Hypothalamus (tissue), 51 donors: ENCODE measurements around the gene NAT8L.

Experiments
- DNase-seq, 51 donors: peaks; one replicate each; lab custom pipeline; 2025; lab: John Stamatoyannopoulos, UW

NAT8L gene

GRCh38 chr4:2062808-2063524 is 3.8 kb downstream of the NAT8L start:
- DNase-seq = no peak

- DNase-seq = no peak
Measured at GRCh38 chr4:2063557-2064275, 4.6 kb downstream of the NAT8L start.

- DNase-seq = no peak
Measured at GRCh38 chr4:2064276-2064991, 5.3 kb downstream of the NAT8L start.

- DNase-seq = no peak
Measured at GRCh38 chr4:2065106-2065930, 6.2 kb downstream of the NAT8L start.

GRCh38 chr4:2066011-2066551 is 7.0 kb downstream of the NAT8L start:
- no peak for DNase-seq

GRCh38 chr4:2066571-2067445 is 7.7 kb downstream of the NAT8L start:
- no peak for DNase-seq

- DNase-seq = peak in 5 of 51 donors; percentile 37 to 47 (median 43)
Measured at GRCh38 chr4:2067446-2068197, 8.5 kb downstream of the NAT8L start.

- DNase-seq = no peak
Measured at GRCh38 chr4:2068198-2068470, 9.0 kb downstream of the NAT8L start.

- no peak for DNase-seq
Measured at GRCh38 chr4:2068566-2068965, 9.4 kb downstream of the NAT8L start.

GRCh38 chr4:2069161-2069971 is 10.2 kb downstream of the NAT8L start:
- DNase-seq = no peak

- DNase-seq = no peak
Measured at GRCh38 chr4:2069986-2070385, 10.9 kb downstream of the NAT8L start.

GRCh38 chr4:2070421-2071251 is 11.5 kb downstream of the NAT8L start:
- DNase-seq = no peak

GRCh38 chr4:2071252-2071911 is 12.3 kb downstream of the NAT8L start:
- DNase-seq = peak in 15 of 51 donors; percentile 56 to 86 (median 74)

GRCh38 chr4:2071912-2072867 is 13.1 kb downstream of the NAT8L start:
- DNase-seq = peak in 31 of 51 donors; percentile 33 to 86 (median 68)
